ENCODE data around the gene NUP85.

Gene NUP85

DNA sequence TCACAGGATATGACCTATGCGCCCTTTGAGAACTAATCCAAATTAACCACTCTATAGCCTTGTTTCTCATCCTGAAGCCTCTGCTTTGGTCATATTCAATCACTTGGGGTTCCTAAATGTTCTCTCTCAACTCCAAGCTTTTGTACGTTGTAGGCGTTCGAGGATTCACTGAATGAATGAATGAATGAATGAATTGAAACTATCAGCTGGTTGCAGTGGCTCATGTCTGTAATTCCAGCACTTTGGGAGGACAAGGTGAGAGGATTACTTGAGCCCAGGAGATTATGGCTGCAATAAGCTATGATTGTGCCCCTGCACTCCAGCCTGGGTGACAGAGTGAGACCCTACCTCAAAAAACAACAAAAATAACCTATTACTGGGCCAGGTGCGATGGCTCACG is 16.9 kb upstream of the NUP85 start:
- no peaks in the 10 kb centered on the region for H3K9me3 ChIP-seq (ENCODE audit: insufficient read depth, low read depth, low read length)
- H3K4me1 ChIP-seq (ENCODE audit: control insufficient read depth in 1 of 2, insufficient read depth in 2 of 2, low read length in 2 of 2): no peaks in the 10 kb centered on the region
- no peak overlapping the region for H2BK5ac ChIP-seq (ENCODE audit: low read depth, low read length, poor library complexity)
- no peaks in the 10 kb centered on the region for H3K27me3 ChIP-seq (ENCODE audit: insufficient read depth, low read length)
- no CpG with 5 or more reads among the region's 6 CpGs for WGBS (ENCODE audit: extremely low coverage, insufficient coverage, insufficient read length)
- H2BK12ac ChIP-seq (ENCODE audit: low read length): no peak overlapping the region
- H3K27ac ChIP-seq (ENCODE audit: low read depth, low read length): no peak overlapping the region
- H2AK5ac ChIP-seq (ENCODE audit: low read length): no peak overlapping the region
- no peak overlapping the region for H2BK120ac ChIP-seq (ENCODE audit: insufficient read depth, low read length, poor library complexity)
- H2AFZ ChIP-seq (ENCODE audit: insufficient read depth, low read length, poor library complexity): no peak overlapping the region
- H3K79me2 ChIP-seq (ENCODE audit: control insufficient read depth, insufficient read depth, low read length, poor library complexity): no peaks in the 10 kb centered on the region
- H4K12ac ChIP-seq (ENCODE audit: low read depth, low read length): no peak overlapping the region
- H3K4me2 ChIP-seq (ENCODE audit: low read length): no peak overlapping the region
- H3K14ac ChIP-seq (ENCODE audit: low read length): no peak overlapping the region
- H3K9ac ChIP-seq (ENCODE audit: low read length): no peak overlapping the region
- no peak overlapping the region for H3K4ac ChIP-seq (ENCODE audit: low read depth, low read length)
- no peak overlapping the region for H4K91ac ChIP-seq (ENCODE audit: low read depth, low read length)
- no peaks in the 10 kb centered on the region for H3K79me1 ChIP-seq (ENCODE audit: low read length)
- H3K4me3 ChIP-seq (ENCODE audit: low read depth, low read length): no peak overlapping the region
- no peak overlapping the region for H4K8ac ChIP-seq (ENCODE audit: low read depth, low read length)
- no peak for DNase-seq
- no peak overlapping the region for H3K23ac ChIP-seq (ENCODE audit: low read length)
- no peak overlapping the region for H3K18ac ChIP-seq (ENCODE audit: low read length)
- no peaks in the 10 kb centered on the region for H3K36me3 ChIP-seq (ENCODE audit: control insufficient read depth in 1 of 2, insufficient read depth in 2 of 2, low read length in 2 of 2)

DNA sequence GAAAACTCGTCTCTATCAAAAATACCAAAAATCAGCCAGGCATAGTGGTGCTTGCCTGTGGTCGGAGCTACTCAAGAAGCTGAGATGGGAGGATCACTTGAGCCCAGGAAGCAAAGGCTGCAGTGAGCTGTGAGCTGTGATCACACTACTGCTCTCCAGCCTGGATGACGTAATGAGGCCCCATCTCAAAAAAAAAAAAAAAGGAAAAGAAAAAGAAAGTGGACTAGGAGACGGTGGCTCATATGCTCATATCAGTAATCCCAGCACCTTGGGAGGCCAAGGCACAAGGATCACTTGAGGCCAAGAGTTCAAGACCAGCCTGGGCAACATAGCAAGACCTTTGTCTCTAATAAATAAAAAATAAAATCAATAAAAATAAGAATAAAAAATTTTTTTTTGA is 13.9 kb upstream of the NUP85 start:
- Histone ChIP-seq H3K4me3 (ENCODE audit: low read depth, low read length) (no peak overlapping the region), H3K4ac (ENCODE audit: low read depth, low read length) (no peak overlapping the region), H2AK5ac (ENCODE audit: low read length) (no peak overlapping the region), H2BK120ac (ENCODE audit: insufficient read depth, low read length, poor library complexity) (no peak overlapping the region), H3K27ac (ENCODE audit: low read depth, low read length) (no peak overlapping the region), H3K9ac (ENCODE audit: low read length) (no peak overlapping the region), H3K14ac (ENCODE audit: low read length) (no peak overlapping the region), H4K12ac (ENCODE audit: low read depth, low read length) (no peak overlapping the region), H3K9me3 (ENCODE audit: insufficient read depth, low read depth, low read length) (no peaks in the 10 kb centered on the region), H3K4me2 (ENCODE audit: low read length) (no peak overlapping the region), H4K91ac (ENCODE audit: low read depth, low read length) (no peak overlapping the region), H4K8ac (ENCODE audit: low read depth, low read length) (no peak overlapping the region), H3K79me1 (ENCODE audit: low read length) (no peaks in the 10 kb centered on the region), H3K18ac (ENCODE audit: low read length) (no peak overlapping the region), H2BK5ac (ENCODE audit: low read depth, low read length, poor library complexity) (no peak overlapping the region), H3K36me3 (ENCODE audit: control insufficient read depth in 1 of 2, insufficient read depth in 2 of 2, low read length in 2 of 2) (no peaks in the 10 kb centered on the region), H2BK12ac (ENCODE audit: low read length) (no peak overlapping the region), H2AFZ (ENCODE audit: insufficient read depth, low read length, poor library complexity) (no peak overlapping the region), H3K23ac (ENCODE audit: low read length) (peak overlapping the region; percentile 15), H3K79me2 (ENCODE audit: control insufficient read depth, insufficient read depth, low read length, poor library complexity) (no peaks in the 10 kb centered on the region), H3K27me3 (ENCODE audit: insufficient read depth, low read length) (no peaks in the 10 kb centered on the region), H3K4me1 (ENCODE audit: control insufficient read depth in 1 of 2, insufficient read depth in 2 of 2, low read length in 2 of 2) (no peaks in the 10 kb centered on the region)
- DNase-seq: no peak
- WGBS (ENCODE audit: extremely low coverage, insufficient coverage, insufficient read length): no CpG with 5 or more reads among the region's 4 CpGs

DNA sequence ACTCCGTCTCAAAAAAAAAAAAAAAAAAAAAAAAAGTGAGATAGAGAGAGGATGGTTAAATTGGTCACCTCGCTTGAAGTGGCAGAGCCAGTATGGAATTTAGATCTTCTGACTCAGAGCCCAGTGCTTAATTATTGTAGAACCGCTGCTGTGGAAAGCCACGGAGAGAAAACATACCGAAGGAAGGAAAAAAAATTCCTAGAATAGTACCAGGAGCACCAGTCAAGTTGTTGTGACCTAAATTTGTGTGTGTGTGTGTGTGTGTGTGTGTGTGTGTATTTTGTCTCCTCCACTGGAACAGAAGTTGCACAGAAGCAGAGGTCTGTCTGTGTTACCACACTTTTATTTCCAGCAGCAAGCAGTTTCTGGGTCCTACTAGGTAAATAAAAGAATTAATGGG is 10.6 kb upstream of the NUP85 start:
- Histone ChIP-seq H3K23ac (ENCODE audit: low read length) (no peak overlapping the region), H4K8ac (ENCODE audit: low read depth, low read length) (no peak overlapping the region), H3K9ac (ENCODE audit: low read length) (no peak overlapping the region), H3K79me1 (ENCODE audit: low read length) (no peaks in the 10 kb centered on the region), H3K27me3 (ENCODE audit: insufficient read depth, low read length) (no peaks in the 10 kb centered on the region), H2AFZ (ENCODE audit: insufficient read depth, low read length, poor library complexity) (no peak overlapping the region), H3K4me2 (ENCODE audit: low read length) (no peak overlapping the region), H2BK120ac (ENCODE audit: insufficient read depth, low read length, poor library complexity) (no peak overlapping the region), H3K36me3 (ENCODE audit: control insufficient read depth in 1 of 2, insufficient read depth in 2 of 2, low read length in 2 of 2) (no peaks in the 10 kb centered on the region), H3K9me3 (ENCODE audit: insufficient read depth, low read depth, low read length) (no peaks in the 10 kb centered on the region), H2BK5ac (ENCODE audit: low read depth, low read length, poor library complexity) (no peak overlapping the region), H4K12ac (ENCODE audit: low read depth, low read length) (no peak overlapping the region), H3K4me1 (ENCODE audit: control insufficient read depth in 1 of 2, insufficient read depth in 2 of 2, low read length in 2 of 2) (no peaks in the 10 kb centered on the region), H3K27ac (ENCODE audit: low read depth, low read length) (no peak overlapping the region), H3K4me3 (ENCODE audit: low read depth, low read length) (no peak overlapping the region), H3K4ac (ENCODE audit: low read depth, low read length) (no peak overlapping the region), H4K91ac (ENCODE audit: low read depth, low read length) (no peak overlapping the region), H3K79me2 (ENCODE audit: control insufficient read depth, insufficient read depth, low read length, poor library complexity) (no peaks in the 10 kb centered on the region), H3K14ac (ENCODE audit: low read length) (no peak overlapping the region), H3K18ac (ENCODE audit: low read length) (no peak overlapping the region), H2AK5ac (ENCODE audit: low read length) (no peak overlapping the region), H2BK12ac (ENCODE audit: low read length) (no peak overlapping the region)
- WGBS (ENCODE audit: extremely low coverage, insufficient coverage, insufficient read length): no CpG with 5 or more reads among the region's 5 CpGs
- peak; percentile 77 to 93 for DNase-seq

- WGBS (ENCODE audit: extremely low coverage, insufficient coverage, insufficient read length): no CpG with 5 or more reads among the region's 6 CpGs
- DNase-seq: no peak
- H3K9me3 ChIP-seq (ENCODE audit: insufficient read depth, low read depth, low read length): no peaks in the 10 kb centered on the region
Observed at GRCh38 chr17:75199886-75200618, 5.4 kb upstream of the NUP85 start.

More at GRCh38 chr17:75199886-75200618, 5.4 kb upstream of the NUP85 start:
- Histone ChIP-seq H3K27ac (ENCODE audit: low read depth, low read length) (no peak overlapping the region), H3K23ac (ENCODE audit: low read length) (no peak overlapping the region), H2BK12ac (ENCODE audit: low read length) (no peak overlapping the region), H4K8ac (ENCODE audit: low read depth, low read length) (no peak overlapping the region), H2AK5ac (ENCODE audit: low read length) (no peak overlapping the region), H3K4me1 (ENCODE audit: control insufficient read depth in 1 of 2, insufficient read depth in 2 of 2, low read length in 2 of 2) (no peaks in the 10 kb centered on the region), H3K36me3 (ENCODE audit: control insufficient read depth in 1 of 2, insufficient read depth in 2 of 2, low read length in 2 of 2) (no peaks in the 10 kb centered on the region), H3K4me2 (ENCODE audit: low read length) (no peak overlapping the region), H3K27me3 (ENCODE audit: insufficient read depth, low read length) (no peaks in the 10 kb centered on the region), H3K79me1 (ENCODE audit: low read length) (peaks cover 1% of the 10 kb centered on the region), H3K14ac (ENCODE audit: low read length) (no peak overlapping the region), H3K4me3 (ENCODE audit: low read depth, low read length) (no peak overlapping the region), H2AFZ (ENCODE audit: insufficient read depth, low read length, poor library complexity) (no peak overlapping the region), H2BK120ac (ENCODE audit: insufficient read depth, low read length, poor library complexity) (no peak overlapping the region), H3K4ac (ENCODE audit: low read depth, low read length) (no peak overlapping the region), H4K91ac (ENCODE audit: low read depth, low read length) (no peak overlapping the region), H3K9ac (ENCODE audit: low read length) (no peak overlapping the region), H3K18ac (ENCODE audit: low read length) (no peak overlapping the region), H4K12ac (ENCODE audit: low read depth, low read length) (no peak overlapping the region), H2BK5ac (ENCODE audit: low read depth, low read length, poor library complexity) (no peak overlapping the region), H3K79me2 (ENCODE audit: control insufficient read depth, insufficient read depth, low read length, poor library complexity) (no peaks in the 10 kb centered on the region)

All from trophoblast cell (in vitro differentiated cells and primary cell).